ENCODE data around the gene COL9A2.
"Not testable (repeated sequence)": the region's sequence is repeated elsewhere in the genome, so short reads cannot be mapped to it uniquely, and the experiment has no call there.

DNA sequence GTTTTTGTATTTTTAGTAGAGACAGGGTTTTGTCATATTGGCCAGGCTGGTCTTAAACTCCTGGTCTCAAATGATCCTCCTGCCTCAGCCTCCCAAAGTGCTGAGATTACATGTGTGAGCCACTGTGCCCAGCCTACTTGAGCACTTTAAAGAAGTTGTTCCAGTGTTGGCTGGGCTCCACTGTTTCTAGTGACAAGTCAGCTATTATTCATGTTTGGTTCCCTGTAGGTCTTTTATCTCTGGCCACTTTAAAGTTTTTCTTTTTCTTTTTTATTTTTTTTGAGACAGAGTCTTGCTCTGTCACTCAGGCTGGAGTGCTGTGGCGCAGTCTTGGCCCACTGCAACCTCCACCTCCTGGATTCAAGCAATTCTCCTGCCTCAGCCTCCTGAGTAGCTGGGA is 14.3 kb upstream of the COL9A2 start:
- not testable (repeated sequence) for TF ChIP-seq ARNTL (CRISPR knock-in tag; IDR thresholded peaks at IDR 0.05; ENCODE audit: borderline replicate concordance, low read depth); ZNF70 (CRISPR knock-in tag; IDR thresholded peaks at IDR 0.05); ZC3H10 (CRISPR knock-in tag; IDR thresholded peaks at IDR 0.05); BACH2 (CRISPR knock-in tag; IDR thresholded peaks at IDR 0.05; ENCODE audit: borderline replicate concordance); TOX (CRISPR knock-in tag; IDR thresholded peaks at IDR 0.05; ENCODE audit: borderline replicate concordance); GLIS3 (CRISPR knock-in tag; IDR thresholded peaks at IDR 0.05); ESRRG (CRISPR knock-in tag; IDR thresholded peaks at IDR 0.05); ISL1 (CRISPR knock-in tag; IDR thresholded peaks at IDR 0.05)

All from SK-N-SH treated with all-trans-retinoic acid at 6 μM for 48 hours (cell line).